Right lobe of liver (tissue), 6 donors: ENCODE data around the gene PASK. TPM values are rescaled to one million over a fixed set of nuclear protein-coding genes. Genes with fewer than 3 reads are reported as not detected.
A peak's percentile ranks its signal among the peaks of the same experiment; 100 is the strongest.

Experiments
- ATAC-seq, 4 donors: fragments of 200-7000 bp; cut with Tn5 transposase; one replicate each; pipeline ENCODE4 v1.9.1; 2020; ENCODE audit warnings: mild to moderate bottlenecking in 4 of 4, moderate library complexity in 4 of 4
- DNase-seq, 3 donors: peaks; one replicate each; pipeline ENCODE4 v3.0.0-alpha.2; 2020
- H3K27ac ChIP-seq, 3 donors: fragments of 200-600 bp; one replicate each; pipeline ENCODE4 v1.8.0; 2022
- H3K27me3 ChIP-seq, 2 donors: fragments of 200-600 bp; one replicate each; pipeline ENCODE4 v1.8.0; 2022
- H3K36me3 ChIP-seq, 4 donors: fragments of 200-600 bp; sonication (generic) in 1 of 4; one replicate each; pipeline versions ENCODE4 v1.5.1 to v1.8.0; 2017 to 2022; ENCODE audit warnings: control low read depth in 1 of 4
- H3K4me1 ChIP-seq, 4 donors: fragments of 200-600 bp; sonication (generic) in 1 of 4; one replicate each; pipeline versions ENCODE4 v1.5.1 to v1.8.0; 2017 to 2022; ENCODE audit warnings: control low read depth in 1 of 4
- H3K4me3 ChIP-seq, 3 donors: fragments of 200-600 bp; one replicate each; pipeline ENCODE4 v1.8.0; 2022
- H3K9me3 ChIP-seq, 4 donors: fragments of 200-600 bp; sonication (generic) in 1 of 4; one replicate each; pipeline versions ENCODE4 v1.5.1 to v1.8.0; 2017 to 2022; ENCODE audit warnings: control low read depth in 1 of 4
- POLR2A ChIP-seq: fragments of 450-650 bp; IDR thresholded peaks from one replicate; pipeline ENCODE4 v1.6.1; 2017; ENCODE audit warnings: antibody characterized with exemption, mild to moderate bottlenecking
- WGBS: methylation state at CpG from one replicate; pipeline ENCODE4 v1.1.6; 2018; ENCODE audit warnings: low coverage, low lambda C conversion rate; ENCODE audit not compliant: insufficient coverage; ENCODE audit errors: missing lambda C conversion rate; 5-methylcytosine and 5-hydroxymethylcytosine counted together
- intact Hi-C, 2 donors: fragments of 100-400 bp; cut with DNase I; formaldehyde crosslinking; loops; one replicate each; pipeline versions ENCODE4 v1.11.2 to v1.14.1; 2022
- total RNA-seq, 6 experiments: library from RNA; depleted of rRNA in 2 of 6; stranded (reverse); fragments of >200 nt in 2 of 6; fragmentation: NEBNext Ultra II Directional in 3 of 6; extraction: Animal tissue kit (Norgen Biotek cat#: 25700) in 3 of 6; gene quantifications; one replicate each; pipeline versions ENCODE4 v1.1.0 to v1.2.4, GENCODE V29; 2016 to 2023
- TF ChIP-seq, protein P1 (sequence below), 4 donors: fragments of 200-600 bp in 3 of 4; fragments of 450-650 bp in 1 of 4; IDR thresholded peaks; one replicate each; pipeline versions ENCODE4 v1.5.1 to v1.8.0; 2016 to 2022; ENCODE audit warnings: antibody characterized with exemption in 4 of 4, mild to moderate bottlenecking in 2 of 4
- donor health status: DM: no; HTN: yes; CAD: no.
- donor health status: DM: no; HTN: no; CAD: no.
- donor health status: DM: no; HTN: no; CAD: no.
- donor health status: DM: no; HTN: yes; CAD: no.
- donor health status: DM: no; HTN: yes; CAD: no.

Gene PASK
- total RNA-seq, 6 experiments from 2014 or later: 2.0 to 4.2 (median 3.4) TPM

DNA sequence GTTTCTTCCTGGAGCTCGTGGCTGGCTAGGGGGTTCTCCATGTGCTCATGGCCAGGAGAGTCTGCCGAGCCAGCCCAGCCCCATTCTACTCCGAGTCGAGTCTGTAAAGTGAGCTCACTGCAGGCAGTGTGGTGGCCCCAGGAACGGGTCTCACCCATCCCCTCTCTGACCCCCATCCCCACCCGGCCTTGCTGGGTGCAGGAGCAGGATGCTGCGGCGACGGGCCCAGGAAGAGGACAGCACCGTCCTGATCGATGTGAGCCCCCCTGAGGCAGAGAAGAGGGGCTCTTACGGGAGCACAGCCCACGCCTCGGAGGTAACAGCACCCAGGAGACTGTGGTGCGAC, 40.6 kb upstream of the PASK start:
- no peaks in the 10 kb centered on the region for H3K4me1 ChIP-seq

DNA sequence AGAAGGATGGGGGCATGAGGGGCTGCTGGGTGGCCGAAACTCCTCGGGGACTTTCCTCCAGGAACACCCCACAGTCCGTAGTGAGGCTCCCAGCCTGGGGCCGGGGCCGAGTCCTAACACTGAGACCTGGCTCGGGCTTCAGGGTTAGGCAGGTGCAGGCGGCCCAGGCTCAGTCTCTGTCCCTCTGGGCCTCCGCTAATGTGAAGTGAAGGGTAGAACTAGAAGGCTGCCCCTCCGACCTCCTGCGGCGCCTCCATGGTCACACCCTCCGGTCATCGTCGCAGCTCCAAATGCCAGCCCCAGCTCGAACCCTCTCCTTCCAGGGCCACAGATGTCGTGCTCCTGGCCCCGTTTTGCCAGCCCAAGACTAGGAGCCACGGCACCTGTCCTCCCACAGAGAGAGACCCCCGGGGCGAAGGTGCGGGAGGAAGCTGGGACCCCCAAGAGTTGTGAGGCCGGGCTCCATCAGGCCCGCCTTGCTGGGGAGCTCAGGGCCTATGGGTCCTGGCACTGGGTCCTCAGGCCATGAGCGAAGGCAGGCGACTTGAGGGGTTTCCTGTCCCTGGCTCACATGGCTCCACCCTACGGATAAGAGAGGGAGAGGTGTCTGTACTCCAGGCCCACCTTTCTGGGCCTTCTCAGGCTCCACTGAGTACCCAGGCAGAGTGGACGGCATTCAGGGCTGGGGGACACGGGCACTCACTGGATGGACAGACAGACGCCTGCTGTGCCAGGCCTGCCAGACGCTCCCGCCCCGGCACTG, 40.0 kb upstream of the PASK start:
- DNase-seq (no peak), ATAC-seq (no peak)
- Histone ChIP-seq H3K27me3 (no peaks in the 10 kb centered on the region), H3K4me3 (no peak overlapping the region), H3K9me3 (no peaks in the 10 kb centered on the region), H3K27ac (no peak overlapping the region), H3K4me1 (no peaks in the 10 kb centered on the region), H3K36me3 (no peaks in the 10 kb centered on the region)
- TF ChIP-seq, protein P1, sequence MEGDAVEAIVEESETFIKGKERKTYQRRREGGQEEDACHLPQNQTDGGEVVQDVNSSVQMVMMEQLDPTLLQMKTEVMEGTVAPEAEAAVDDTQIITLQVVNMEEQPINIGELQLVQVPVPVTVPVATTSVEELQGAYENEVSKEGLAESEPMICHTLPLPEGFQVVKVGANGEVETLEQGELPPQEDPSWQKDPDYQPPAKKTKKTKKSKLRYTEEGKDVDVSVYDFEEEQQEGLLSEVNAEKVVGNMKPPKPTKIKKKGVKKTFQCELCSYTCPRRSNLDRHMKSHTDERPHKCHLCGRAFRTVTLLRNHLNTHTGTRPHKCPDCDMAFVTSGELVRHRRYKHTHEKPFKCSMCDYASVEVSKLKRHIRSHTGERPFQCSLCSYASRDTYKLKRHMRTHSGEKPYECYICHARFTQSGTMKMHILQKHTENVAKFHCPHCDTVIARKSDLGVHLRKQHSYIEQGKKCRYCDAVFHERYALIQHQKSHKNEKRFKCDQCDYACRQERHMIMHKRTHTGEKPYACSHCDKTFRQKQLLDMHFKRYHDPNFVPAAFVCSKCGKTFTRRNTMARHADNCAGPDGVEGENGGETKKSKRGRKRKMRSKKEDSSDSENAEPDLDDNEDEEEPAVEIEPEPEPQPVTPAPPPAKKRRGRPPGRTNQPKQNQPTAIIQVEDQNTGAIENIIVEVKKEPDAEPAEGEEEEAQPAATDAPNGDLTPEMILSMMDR (IDR thresholded peaks at IDR 0.05): no peak
- no peak for TF ChIP-seq POLR2A
- 81% methylated on average over 6 of the region's 32 CpGs for WGBS
- intact Hi-C loops: no loop called here

More for the DNA sequence above, 40.6 kb upstream of the PASK start:
- H3K27ac ChIP-seq: no peak overlapping the region
- no peaks in the 10 kb centered on the region for H3K36me3 ChIP-seq
- peak in 1 of 4 donors; percentile 8 for ATAC-seq
- intact Hi-C loops: no loop called here
- H3K9me3 ChIP-seq: no peaks in the 10 kb centered on the region
- no peak overlapping the region for H3K4me3 ChIP-seq
- H3K27me3 ChIP-seq: no peaks in the 10 kb centered on the region
- TF ChIP-seq, protein P1 (IDR thresholded peaks at IDR 0.05): no peak
- no peak for TF ChIP-seq POLR2A
- 70% methylated on average over 2 of the region's 15 CpGs for WGBS
- DNase-seq: no peak

DNA sequence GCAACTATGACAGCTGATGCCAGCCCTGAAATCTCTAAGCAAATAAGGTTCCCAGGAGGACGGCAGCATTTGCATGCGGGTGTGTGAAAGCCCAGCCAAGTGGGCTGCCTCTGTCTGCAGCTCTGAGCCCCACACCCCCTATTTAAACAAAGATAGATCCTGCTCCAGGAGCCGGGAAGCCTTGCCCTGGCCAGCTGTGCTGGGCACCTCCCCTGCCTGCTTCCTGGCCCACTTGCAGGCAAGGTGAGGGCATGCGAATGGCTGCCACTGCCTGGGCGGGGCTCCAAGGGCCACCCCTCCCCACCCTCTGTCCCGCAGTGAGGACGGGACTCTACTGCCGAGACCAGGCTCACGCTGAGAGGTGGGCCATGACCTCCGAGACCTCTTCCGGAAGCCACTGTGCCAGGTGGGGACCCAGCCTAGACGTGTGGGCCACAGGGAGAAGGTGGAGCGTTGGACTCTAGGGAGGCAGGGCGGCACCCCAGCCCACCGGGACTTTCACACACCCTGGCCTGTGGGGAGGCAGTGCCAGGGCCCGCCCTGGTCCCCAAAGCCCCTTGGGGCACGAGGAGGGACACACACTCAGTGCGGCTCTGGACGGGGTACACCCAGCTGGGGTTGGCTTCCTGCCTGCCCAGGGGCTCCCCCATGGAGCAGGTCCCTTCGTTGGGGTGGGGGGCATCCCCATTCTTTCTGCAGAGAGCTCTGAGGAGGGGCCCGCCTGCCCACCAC, 39.3 kb upstream of the PASK start, which contains the start of gene ANO7:
Gene ANO7, plus strand, starts transcription at position 317 of the 732 bp plus-strand sequence. CDS start 1,387 bp downstream, outside the sequence.
- DNase-seq: no peak
- WGBS: 40% methylated on average over 1 of the region's 21 CpGs
- no peak for TF ChIP-seq POLR2A
- TF ChIP-seq, protein P1 (IDR thresholded peaks at IDR 0.05): no peak
- Histone ChIP-seq H3K4me1 (no peaks in the 10 kb centered on the region), H3K27me3 (no peaks in the 10 kb centered on the region), H3K36me3 (no peaks in the 10 kb centered on the region), H3K4me3 (no peak within 1 kb of the TSS), H3K9me3 (no peaks in the 10 kb centered on the region), H3K27ac (no peak within 1 kb of the TSS)
- ATAC-seq: peak in 2 of 4 donors; percentile 6 to 25
- intact Hi-C loops: no loop called here

DNA sequence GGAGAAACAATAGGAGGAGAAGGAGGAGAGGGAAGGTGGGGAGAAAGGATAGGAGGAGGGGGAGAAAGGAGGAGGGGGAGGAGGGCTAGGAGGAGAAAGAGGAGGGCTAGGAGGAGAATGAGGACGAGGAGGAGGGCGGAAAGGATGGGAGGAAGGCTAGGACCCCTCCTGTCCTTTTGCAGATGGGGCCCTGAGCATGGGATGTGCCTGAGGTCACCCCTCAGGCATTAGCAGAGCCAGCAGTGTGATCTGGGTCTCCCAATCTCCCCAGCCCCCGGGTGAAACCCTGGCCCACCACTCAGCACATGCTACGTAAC, 38.6 kb upstream of the PASK start:
- 0% methylated on average over 1 of the region's 4 CpGs for WGBS
- intact Hi-C loops: no loop called here
- ATAC-seq (no peak), DNase-seq (no peak)
- TF ChIP-seq POLR2A: no peak
- TF ChIP-seq, protein P1 (IDR thresholded peaks at IDR 0.05): no peak
- no peaks in the 10 kb centered on the region for H3K9me3 ChIP-seq
- H3K27ac ChIP-seq: no peak overlapping the region
- no peaks in the 10 kb centered on the region for H3K27me3 ChIP-seq
- no peak overlapping the region for H3K4me3 ChIP-seq
- peaks cover 0 to 3% (median 0%) of the 10 kb centered on the region in 4 donors for H3K36me3 ChIP-seq
- no peaks in the 10 kb centered on the region for H3K4me1 ChIP-seq
